GM23248 (cell line): ENCODE measurements around the gene FNDC3B.

Source experiments
- EZH2 ChIP-seq: fragments of 200-600 bp; sonication (generic); IDR thresholded peaks from 2 replicates; pipeline ENCODE4 v1.6.1; 2018; ENCODE audit warnings: antibody characterized with exemption, mild to moderate bottlenecking; ENCODE audit not compliant: insufficient read depth, poor library complexity, severe bottlenecking
- EZH2phosphoT487 ChIP-seq: fragments of 200-600 bp; sonication (generic); IDR thresholded peaks from 2 replicates; pipeline ENCODE4 v1.6.1; 2018; ENCODE audit warnings: antibody characterized with exemption, moderate library complexity, mild to moderate bottlenecking, low read depth; ENCODE audit not compliant: insufficient read depth

- TF ChIP-seq EZH2phosphoT487: no peak
- no peak for TF ChIP-seq EZH2
These were observed 97.0 kb downstream of the FNDC3B start for GRCh38 chr3:172136330-172136729.
